Loucy (cell line): ENCODE data around the gene MMADHC.
"Not testable (repeated sequence)": the region's sequence is repeated elsewhere in the genome, so short reads cannot be mapped to it uniquely, and the experiment has no call there.

Experiments
- CTCF ChIP-seq: fragments of 200-600 bp; sonication (generic); conservative IDR thresholded peaks from 2 replicates; pipeline ENCODE4 v1.5.1; 2014; ENCODE audit warnings: mild to moderate bottlenecking, antibody characterized with exemption, low read length
- EZH2phosphoT487 ChIP-seq: fragments of 200-600 bp; IDR thresholded peaks from 2 replicates; pipeline ENCODE4 v1.6.1; 2018; ENCODE audit warnings: antibody characterized with exemption, mild to moderate bottlenecking, moderate library complexity, borderline replicate concordance

DNA sequence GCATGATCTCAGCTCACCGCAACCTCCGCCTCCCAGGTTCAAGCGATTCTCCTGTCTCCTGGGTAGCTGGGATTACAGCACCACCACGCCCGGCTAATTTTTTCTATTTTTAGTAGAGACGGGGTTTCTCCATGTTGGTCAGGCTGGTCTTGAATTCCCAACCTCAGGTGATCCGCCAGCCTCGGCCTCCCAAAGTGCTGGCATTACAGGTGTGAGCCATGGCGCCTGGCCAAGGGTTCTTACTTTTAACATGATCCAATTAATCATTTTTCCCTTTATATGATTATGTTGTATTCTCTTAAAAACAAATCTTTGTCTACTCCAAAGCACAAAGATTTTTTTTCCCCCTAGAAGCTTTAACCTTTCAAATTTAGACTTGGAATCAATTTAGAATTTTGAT, 21.9 kb downstream of the MMADHC start:
- not testable (repeated sequence) for TF ChIP-seq CTCF, EZH2phosphoT487
